Measurements from ENCODE around the gene TMEM273. TPM values are rescaled to one million over a fixed set of nuclear protein-coding genes. Genes with fewer than 3 reads are reported as not detected.

Gene TMEM273
- total RNA-seq, 2 donors from 2014 or later: 2.0 to 4.0 TPM

GRCh38 chr10:49161411-49161997, 26.7 kb downstream of the TMEM273 start:
- DNase-seq (ENCODE audit: low spot score in 2 of 2) (no peak), ATAC-seq (no peak)
- H3K9me3 Mint-ChIP-seq: no peaks in the 10 kb centered on the region
- H3K36me3 Mint-ChIP-seq: no peaks in the 10 kb centered on the region
- no peak overlapping the region for H3K27ac Mint-ChIP-seq

- ATAC-seq: no peak
- DNase-seq (ENCODE audit: low spot score in 2 of 2): no peak
- Mint-ChIP-seq H3K27ac (no peak overlapping the region), H3K36me3 (no peaks in the 10 kb centered on the region), H3K9me3 (no peaks in the 10 kb centered on the region)
These were observed 27.4 kb downstream of the TMEM273 start for GRCh38 chr10:49160814-49161213.

DNA sequence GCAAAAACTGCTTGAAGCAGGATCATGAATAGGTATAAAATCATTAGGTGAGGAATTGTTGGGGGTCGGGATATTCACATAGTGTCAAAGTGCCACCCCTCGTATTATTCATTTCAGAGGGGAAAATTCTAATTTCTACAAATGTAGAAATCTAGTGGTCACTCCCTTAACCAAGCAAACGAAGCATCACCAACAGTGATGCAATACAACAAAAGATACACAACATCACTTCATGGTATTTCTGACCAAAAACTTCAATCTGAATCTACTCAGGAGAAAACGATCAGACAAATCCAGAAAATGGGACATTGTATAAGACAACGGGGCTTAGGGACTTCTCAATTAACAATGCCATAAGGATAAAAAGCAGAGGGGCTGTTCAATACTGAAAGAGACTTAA, 28.1 kb downstream of the TMEM273 start:
- Mint-ChIP-seq H3K9me3 (no peaks in the 10 kb centered on the region), H3K36me3 (no peaks in the 10 kb centered on the region), H3K27ac (no peak overlapping the region)
- DNase-seq (ENCODE audit: low spot score in 2 of 2) (no peak), ATAC-seq (no peak)

- Mint-ChIP-seq H3K36me3 (no peaks in the 10 kb centered on the region), H3K9me3 (no peaks in the 10 kb centered on the region), H3K27ac (no peak overlapping the region)
- ATAC-seq: no peak
- no peak for DNase-seq (ENCODE audit: low spot score in 2 of 2)
These were observed 29.3 kb downstream of the TMEM273 start for GRCh38 chr10:49158915-49159314.

GRCh38 chr10:49158404-49158803, 29.8 kb downstream of the TMEM273 start:
- Mint-ChIP-seq H3K27ac (no peak overlapping the region), H3K36me3 (no peaks in the 10 kb centered on the region), H3K9me3 (no peaks in the 10 kb centered on the region)
- ATAC-seq (no peak), DNase-seq (ENCODE audit: low spot score in 2 of 2) (no peak)

- Mint-ChIP-seq H3K9me3 (no peaks in the 10 kb centered on the region), H3K27ac (no peak overlapping the region), H3K36me3 (no peaks in the 10 kb centered on the region)
- DNase-seq (ENCODE audit: low spot score in 2 of 2): no peak
- ATAC-seq: no peak
These were observed 31.0 kb downstream of the TMEM273 start for GRCh38 chr10:49157229-49157628.

DNA sequence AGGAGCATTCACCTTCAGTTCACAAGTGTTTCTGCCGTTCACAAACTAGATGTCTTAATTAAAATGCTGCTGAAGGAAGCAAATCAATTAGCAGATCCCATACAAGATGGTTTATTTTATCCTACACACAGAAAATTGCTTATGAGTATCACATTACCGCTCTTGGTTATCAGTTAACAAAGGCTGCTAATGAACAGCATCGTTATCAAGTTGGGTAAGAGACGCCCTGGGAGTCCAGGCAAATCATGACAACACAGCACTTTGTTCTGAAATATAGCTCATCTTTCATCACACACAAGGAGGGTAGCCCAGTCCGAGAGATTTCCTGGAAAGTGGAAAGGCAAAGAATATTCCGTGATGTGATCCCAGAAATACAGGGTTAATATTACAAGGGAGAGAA, 33.5 kb downstream of the TMEM273 start:
- H3K36me3 Mint-ChIP-seq: no peaks in the 10 kb centered on the region
- peaks cover 5 to 7% of the 10 kb centered on the region in 2 donors for H3K9me3 Mint-ChIP-seq
- DNase-seq (ENCODE audit: low spot score in 2 of 2): no peak
- no peak overlapping the region for H3K27ac Mint-ChIP-seq
- no peak for ATAC-seq

DNA sequence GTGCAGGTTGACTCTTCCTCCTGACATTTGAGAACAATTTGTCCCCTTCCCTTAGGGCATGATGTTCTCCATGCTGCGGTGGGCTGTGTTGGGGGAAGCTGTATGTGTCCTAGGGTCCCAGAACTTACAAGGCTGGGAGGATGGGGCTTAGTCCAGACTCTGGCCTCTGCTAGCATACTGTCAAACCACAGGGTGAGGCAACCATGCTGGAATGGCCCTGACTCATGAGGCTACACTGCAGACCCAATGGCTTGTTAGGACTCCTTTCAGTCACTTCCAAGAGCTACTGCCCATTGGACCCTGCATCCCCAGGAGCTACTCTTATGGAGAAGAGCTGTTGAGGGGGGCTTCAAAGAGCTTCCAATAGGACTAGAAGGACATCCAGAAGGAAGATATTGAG, 34.2 kb downstream of the TMEM273 start:
- ATAC-seq (no peak), DNase-seq (ENCODE audit: low spot score in 2 of 2) (no peak)
- H3K27ac Mint-ChIP-seq: no peak overlapping the region
- peaks cover 5 to 9% of the 10 kb centered on the region in 2 donors for H3K9me3 Mint-ChIP-seq
- H3K36me3 Mint-ChIP-seq: no peaks in the 10 kb centered on the region

GRCh38 chr10:49153115-49153514, 35.1 kb downstream of the TMEM273 start:
- no peak overlapping the region for H3K27ac Mint-ChIP-seq
- no peak for ATAC-seq
- no peaks in the 10 kb centered on the region for H3K36me3 Mint-ChIP-seq
- no peak for DNase-seq (ENCODE audit: low spot score in 2 of 2)
- H3K9me3 Mint-ChIP-seq: peaks cover 9 to 13% of the 10 kb centered on the region in 2 donors

GRCh38 chr10:49152663-49153062, 35.5 kb downstream of the TMEM273 start:
- no peak for DNase-seq (ENCODE audit: low spot score in 2 of 2)
- H3K36me3 Mint-ChIP-seq: no peaks in the 10 kb centered on the region
- ATAC-seq: no peak
- peaks cover 11 to 14% of the 10 kb centered on the region in 2 donors for H3K9me3 Mint-ChIP-seq
- no peak overlapping the region for H3K27ac Mint-ChIP-seq

- Mint-ChIP-seq H3K9me3 (peaks cover 13 to 18% of the 10 kb centered on the region in 2 donors), H3K27ac (no peak overlapping the region), H3K36me3 (no peaks in the 10 kb centered on the region)
- ATAC-seq (no peak), DNase-seq (ENCODE audit: low spot score in 2 of 2) (no peak)
These were observed 36.2 kb downstream of the TMEM273 start for GRCh38 chr10:49152037-49152436.

DNA sequence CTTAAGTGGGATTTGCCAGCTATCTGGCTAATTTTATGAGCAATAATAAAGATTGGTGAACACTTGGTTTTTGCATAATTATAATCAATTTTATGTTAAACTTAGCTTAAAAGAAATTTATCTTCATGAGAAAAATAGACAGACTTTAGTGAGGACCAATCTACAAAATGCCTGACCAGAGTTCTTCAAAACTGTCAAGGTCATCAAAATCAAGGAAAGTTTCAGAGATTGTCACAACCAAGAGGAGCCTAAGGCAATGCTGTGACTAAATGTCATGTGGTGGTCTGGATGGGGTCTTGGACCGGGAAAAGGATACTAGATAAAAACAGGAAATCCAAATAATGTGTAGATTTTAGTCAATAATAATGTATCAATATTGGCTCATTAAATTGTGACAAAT, 36.7 kb downstream of the TMEM273 start:
- DNase-seq (ENCODE audit: low spot score in 2 of 2) (no peak), ATAC-seq (no peak)
- peaks cover 13 to 19% of the 10 kb centered on the region in 2 donors for H3K9me3 Mint-ChIP-seq
- H3K36me3 Mint-ChIP-seq: no peaks in the 10 kb centered on the region
- H3K27ac Mint-ChIP-seq: no peak overlapping the region

DNA sequence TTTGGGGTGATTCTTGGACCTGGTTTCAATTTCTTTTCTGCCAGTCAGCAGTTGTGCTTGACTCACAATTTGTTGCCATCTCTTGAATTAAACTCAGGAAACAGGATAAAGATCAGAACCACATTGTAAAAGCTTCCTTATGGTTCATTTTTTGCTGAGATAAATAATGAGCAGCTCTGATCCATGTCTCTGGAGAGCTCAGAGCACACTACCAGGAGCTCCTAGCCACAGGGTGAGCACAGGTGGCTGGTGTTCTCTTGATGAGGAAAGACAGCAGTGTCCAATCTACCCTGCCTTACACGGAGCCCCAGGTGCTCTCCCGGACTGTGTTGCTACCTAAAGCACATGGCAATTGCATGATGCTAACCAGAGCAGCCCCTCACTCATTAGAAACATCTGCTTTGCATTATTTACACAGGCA, 37.2 kb downstream of the TMEM273 start:
- Mint-ChIP-seq H3K36me3 (no peaks in the 10 kb centered on the region), H3K9me3 (peaks cover 13 to 19% of the 10 kb centered on the region in 2 donors), H3K27ac (no peak overlapping the region)
- ATAC-seq (no peak), DNase-seq (ENCODE audit: low spot score in 2 of 2) (no peak)

DNA sequence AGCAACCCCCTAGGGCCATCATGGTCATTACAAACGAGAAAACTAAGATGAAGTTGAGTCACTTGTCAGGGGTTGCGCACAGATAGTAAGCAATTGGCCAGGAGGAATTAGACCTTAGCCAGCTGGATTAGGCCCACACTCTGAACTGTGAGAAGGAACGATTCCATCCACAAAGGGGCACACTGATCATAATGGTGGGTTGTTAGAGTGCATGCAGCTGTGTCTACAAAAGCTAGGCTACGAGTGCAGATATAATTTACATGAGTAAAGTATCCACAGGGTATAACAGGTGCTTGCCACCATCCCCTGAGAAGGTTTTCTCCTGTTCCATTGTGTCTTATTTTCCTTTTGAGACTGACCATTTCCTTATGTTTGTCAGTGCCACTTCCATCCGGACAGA, 37.8 kb downstream of the TMEM273 start:
- H3K27ac Mint-ChIP-seq: no peak overlapping the region
- no peaks in the 10 kb centered on the region for H3K36me3 Mint-ChIP-seq
- H3K9me3 Mint-ChIP-seq: peaks cover 13 to 19% of the 10 kb centered on the region in 2 donors
- ATAC-seq: no peak
- no peak for DNase-seq (ENCODE audit: low spot score in 2 of 2)

DNA sequence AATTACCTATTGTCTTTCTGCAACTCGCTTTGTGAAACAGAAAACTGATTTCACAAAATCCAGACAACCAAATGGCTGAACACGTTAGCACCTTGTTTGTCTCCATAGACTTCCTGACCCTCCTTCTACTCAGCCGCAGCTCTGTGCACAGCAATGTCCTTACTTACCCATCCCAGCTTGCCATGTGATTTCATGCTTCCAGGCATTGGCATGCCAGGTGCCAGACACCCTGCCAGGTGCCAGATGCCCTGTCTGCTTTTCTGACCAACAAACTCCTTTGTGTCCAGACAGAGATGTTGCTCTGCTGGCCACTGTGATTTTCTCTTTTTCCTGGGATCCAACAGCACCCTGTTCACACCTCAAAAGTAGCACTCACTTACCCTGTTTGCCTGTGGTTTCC, 38.3 kb downstream of the TMEM273 start:
- Mint-ChIP-seq H3K27ac (no peak overlapping the region), H3K36me3 (no peaks in the 10 kb centered on the region), H3K9me3 (peaks cover 13 to 19% of the 10 kb centered on the region in 2 donors)
- DNase-seq (ENCODE audit: low spot score in 2 of 2) (no peak), ATAC-seq (no peak)

GRCh38 chr10:49144058-49144720, 44.0 kb downstream of the TMEM273 start:
- ATAC-seq (no peak), DNase-seq (ENCODE audit: low spot score in 2 of 2) (no peak)
- no peak overlapping the region for H3K27ac Mint-ChIP-seq
- no peaks in the 10 kb centered on the region for H3K36me3 Mint-ChIP-seq
- H3K9me3 Mint-ChIP-seq: peaks cover 8 to 10% of the 10 kb centered on the region in 2 donors

DNA sequence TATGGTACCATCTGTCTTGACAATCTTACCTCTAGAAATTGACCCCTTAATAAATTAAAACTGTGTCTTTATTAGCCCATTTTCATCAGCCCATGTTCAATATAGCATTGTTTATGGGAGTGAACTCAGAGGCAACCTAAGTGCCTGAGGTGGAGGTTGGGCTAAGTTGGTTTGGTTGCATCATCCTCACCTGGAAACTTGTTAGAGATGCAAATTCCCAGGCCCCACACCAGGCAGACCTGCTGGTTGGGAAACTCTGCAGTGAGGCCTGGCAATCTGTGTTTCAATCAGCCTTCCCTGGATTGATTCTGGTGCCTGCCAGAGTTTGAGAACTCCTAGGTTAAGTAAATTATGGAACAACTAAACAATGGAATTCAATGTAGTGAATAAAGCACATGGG, 44.9 kb downstream of the TMEM273 start:
- ATAC-seq (no peak), DNase-seq (ENCODE audit: low spot score in 2 of 2) (no peak)
- no peak overlapping the region for H3K27ac Mint-ChIP-seq
- H3K36me3 Mint-ChIP-seq: no peaks in the 10 kb centered on the region
- peaks cover 5 to 7% of the 10 kb centered on the region in 2 donors for H3K9me3 Mint-ChIP-seq
